SIG-M5 treated with dmso at 0.1 percent for 504 hours (cell line): ENCODE results near the gene UACA.
A peak's percentile ranks its signal among the peaks of the same experiment; 100 is the strongest.
"Not testable (repeated sequence)": the region's sequence is repeated elsewhere in the genome, so short reads cannot be mapped to it uniquely, and the experiment has no call there.

ENCODE experiments used
- DNase-seq: peaks from one replicate; lab custom pipeline; 2025; ENCODE audit not compliant: unreplicated experiment; lab: John Stamatoyannopoulos, UW

UACA gene, protein sequence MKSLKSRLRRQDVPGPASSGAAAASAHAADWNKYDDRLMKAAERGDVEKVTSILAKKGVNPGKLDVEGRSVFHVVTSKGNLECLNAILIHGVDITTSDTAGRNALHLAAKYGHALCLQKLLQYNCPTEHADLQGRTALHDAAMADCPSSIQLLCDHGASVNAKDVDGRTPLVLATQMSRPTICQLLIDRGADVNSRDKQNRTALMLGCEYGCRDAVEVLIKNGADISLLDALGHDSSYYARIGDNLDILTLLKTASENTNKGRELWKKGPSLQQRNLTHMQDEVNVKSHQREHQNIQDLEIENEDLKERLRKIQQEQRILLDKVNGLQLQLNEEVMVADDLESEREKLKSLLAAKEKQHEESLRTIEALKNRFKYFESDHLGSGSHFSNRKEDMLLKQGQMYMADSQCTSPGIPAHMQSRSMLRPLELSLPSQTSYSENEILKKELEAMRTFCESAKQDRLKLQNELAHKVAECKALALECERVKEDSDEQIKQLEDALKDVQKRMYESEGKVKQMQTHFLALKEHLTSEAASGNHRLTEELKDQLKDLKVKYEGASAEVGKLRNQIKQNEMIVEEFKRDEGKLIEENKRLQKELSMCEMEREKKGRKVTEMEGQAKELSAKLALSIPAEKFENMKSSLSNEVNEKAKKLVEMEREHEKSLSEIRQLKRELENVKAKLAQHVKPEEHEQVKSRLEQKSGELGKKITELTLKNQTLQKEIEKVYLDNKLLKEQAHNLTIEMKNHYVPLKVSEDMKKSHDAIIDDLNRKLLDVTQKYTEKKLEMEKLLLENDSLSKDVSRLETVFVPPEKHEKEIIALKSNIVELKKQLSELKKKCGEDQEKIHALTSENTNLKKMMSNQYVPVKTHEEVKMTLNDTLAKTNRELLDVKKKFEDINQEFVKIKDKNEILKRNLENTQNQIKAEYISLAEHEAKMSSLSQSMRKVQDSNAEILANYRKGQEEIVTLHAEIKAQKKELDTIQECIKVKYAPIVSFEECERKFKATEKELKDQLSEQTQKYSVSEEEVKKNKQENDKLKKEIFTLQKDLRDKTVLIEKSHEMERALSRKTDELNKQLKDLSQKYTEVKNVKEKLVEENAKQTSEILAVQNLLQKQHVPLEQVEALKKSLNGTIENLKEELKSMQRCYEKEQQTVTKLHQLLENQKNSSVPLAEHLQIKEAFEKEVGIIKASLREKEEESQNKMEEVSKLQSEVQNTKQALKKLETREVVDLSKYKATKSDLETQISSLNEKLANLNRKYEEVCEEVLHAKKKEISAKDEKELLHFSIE (N-terminal part only)

DNA sequence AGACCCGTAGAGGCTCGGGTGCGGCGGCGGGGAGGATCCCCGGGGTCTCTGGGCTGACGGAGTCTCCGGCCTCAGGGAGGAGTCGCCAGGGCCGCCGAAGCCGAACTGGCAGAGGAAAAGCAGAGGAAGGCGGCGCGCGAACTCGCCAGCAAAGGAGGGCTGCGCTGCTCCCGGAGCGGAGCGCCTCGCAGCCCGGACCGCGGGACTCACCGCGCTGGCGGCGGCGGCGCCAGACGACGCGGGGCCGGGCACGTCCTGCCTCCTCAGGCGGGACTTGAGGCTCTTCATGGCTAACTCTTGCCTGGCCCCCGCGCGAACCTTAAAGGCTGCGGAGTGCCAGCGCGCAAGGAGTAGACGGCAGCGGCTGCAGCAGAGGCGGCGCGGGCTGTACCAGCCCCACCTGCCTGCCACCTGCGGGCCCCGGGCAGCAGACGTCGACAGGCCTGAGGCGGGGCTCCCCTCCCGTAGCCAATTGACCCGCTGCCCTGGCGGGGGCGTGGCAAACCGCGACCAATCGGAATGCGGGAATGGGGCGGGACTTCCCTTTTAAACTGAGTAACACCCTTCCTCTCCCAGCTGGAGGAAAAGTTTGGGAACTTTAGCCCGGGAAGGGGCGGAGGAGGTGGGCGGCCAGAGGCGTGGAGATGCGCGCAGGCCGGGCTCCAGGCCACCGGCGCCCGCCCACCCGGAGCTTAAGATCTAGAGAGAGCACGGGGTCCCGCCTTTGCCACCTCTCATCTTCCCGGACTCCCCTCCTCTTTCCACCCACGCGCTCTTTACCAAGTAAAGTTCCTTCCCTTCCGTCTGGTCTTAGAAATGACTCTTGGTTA is at the start of gene UACA:
UACA (minus strand) TSS at position 439 of the 830 bp plus-strand sequence; CDS start at position 288, 151 bp downstream.
- DNase-seq = peak; percentile 89

DNA sequence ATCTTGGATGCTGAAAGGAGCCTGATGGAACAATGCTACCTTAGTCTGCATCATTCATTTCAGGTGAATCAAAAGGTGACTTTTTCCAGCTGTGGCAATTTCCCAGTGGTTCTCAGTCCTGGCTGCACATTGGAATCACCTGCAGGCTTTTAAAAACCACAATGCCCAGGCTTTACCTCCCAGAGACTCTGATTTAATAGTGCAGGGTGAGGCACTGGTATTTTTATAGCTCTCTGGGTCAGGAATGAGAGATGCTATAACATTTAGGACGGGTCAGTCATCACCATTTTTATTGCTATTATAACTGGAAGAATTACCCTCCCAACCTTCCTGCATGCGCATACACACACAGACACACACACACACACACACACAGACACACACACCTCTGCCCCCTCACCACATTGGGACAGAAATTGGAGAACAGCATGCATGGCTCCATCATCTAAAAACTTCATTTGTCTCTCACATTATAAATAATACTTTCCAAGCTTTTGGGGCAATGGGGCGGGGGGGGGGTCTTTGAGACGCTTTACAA is 49.5 kb upstream of the UACA start:
- DNase-seq = no peak

DNA sequence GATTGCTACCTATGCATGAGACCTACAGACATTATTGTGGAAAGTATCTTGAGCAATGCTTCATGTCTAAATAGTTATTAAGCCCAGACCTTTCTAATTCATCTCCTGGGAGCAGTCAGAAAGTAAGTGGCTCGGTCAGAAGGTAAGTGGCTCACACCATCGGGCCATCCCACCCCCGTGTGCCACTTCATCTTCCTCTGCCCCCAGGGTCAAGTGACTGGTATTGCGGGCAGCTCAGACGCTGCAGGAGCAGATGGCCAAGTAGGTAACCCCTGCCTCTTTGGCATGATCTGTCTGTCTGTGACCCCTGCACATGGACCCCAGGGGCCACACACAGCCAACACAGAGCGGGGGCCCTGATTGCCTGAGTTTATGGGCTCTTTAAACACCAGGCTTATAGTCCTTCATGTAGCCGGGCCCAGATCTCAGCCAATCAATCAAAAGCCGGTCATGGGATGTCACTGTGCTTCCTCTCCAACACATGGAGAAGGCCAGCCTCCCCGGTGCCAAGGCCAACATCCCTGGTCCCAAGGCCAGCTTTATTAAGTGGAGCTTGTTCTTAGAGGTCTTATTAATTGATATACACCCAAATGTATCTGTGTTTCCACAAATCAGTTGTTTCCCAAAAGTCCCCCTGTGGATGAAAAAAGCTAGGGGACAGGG is 47.7 kb upstream of the UACA start:
- no peak for DNase-seq

DNA sequence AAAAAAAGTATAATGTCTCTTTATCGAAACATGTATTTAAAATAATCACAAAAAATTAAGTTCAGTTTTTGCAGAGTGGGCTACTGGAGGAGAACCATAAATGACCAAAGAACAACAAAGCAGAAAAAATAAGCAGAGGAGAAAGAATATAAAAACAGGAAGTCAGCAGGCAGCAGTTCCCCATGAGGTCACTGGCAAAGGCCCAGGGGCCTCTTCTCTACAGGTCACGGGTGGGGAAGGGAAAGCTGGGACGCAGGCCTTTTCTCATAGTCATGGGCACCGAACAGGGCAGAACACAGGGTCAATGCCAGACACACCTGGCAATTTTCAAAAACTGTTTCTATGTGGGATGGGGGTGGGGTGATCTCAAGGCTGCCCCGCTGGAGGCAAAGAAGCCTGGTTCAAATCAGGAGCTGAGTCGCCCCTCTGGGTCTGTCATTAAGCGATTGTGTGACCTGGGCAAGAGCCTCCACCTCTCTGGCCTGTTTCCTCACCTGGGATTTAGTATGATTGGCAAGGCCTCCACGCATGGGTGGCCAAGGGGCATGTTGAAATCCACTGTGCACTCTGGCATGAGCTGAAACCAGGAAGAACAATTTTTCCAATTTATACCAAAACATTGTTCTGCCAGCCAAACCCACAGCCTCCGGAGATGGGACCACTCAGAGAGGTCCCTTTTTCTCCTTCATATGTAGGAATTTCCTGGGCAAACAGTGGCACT is 43.8 kb upstream of the UACA start:
- peak; percentile 25 for DNase-seq

DNA sequence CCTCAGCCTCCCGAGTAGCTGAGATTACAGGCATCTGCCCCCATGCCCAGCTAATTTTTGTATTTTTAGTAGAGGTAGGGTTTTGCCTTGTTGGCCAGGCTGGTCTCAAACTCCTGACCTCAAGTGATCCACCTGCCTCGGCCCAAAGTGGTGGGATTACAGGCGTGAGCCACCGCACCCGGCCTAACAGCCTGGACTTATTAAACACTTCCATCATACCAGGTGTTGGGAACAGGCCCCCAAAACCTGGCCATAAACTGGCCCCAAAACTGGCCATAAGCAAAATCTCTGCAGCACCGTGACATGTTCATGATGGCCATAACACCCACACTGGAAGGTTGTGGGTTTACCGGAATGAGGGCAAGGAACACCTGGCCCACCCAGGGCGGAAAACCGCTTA is 41.0 kb upstream of the UACA start:
- not testable (repeated sequence) for DNase-seq

DNA sequence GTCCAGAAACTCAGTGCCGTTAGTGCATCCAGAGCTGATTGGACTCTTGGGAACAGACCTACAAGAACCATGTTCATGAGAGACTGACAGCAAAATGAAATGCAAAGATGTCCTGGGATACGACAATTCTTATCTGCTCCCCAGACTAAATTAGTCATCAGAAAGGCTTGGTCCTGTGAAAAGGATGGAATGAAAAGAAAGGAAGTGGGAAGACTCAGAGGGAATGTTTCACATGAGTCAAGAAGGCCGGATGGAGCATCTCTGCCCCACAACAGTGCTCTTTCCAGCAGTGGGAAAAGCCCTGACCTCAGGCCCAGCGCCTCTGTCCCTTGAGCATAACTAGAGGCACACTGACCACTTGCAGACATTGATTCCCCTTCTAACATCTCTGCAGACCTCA is 39.3 kb upstream of the UACA start:
- no peak for DNase-seq

DNA sequence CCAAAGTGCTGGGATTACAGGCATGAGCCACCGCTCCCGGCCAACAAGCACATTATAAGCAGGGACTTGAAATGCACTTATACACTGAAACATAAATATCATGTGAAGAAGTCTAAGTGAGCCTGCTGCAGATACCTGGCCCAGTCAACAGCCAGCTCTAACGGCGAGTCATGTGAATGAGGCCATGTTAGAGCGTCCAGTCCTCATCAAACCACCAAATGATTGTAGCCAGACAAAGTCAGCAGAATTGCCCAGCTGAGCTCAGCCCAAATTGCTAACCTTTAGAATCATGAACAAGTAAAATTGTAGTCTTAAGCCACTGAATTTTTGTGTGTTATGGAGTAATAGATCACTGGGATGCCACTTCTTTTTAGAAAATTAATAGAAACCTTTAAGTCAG is 37.8 kb upstream of the UACA start:
- DNase-seq = no peak

DNA sequence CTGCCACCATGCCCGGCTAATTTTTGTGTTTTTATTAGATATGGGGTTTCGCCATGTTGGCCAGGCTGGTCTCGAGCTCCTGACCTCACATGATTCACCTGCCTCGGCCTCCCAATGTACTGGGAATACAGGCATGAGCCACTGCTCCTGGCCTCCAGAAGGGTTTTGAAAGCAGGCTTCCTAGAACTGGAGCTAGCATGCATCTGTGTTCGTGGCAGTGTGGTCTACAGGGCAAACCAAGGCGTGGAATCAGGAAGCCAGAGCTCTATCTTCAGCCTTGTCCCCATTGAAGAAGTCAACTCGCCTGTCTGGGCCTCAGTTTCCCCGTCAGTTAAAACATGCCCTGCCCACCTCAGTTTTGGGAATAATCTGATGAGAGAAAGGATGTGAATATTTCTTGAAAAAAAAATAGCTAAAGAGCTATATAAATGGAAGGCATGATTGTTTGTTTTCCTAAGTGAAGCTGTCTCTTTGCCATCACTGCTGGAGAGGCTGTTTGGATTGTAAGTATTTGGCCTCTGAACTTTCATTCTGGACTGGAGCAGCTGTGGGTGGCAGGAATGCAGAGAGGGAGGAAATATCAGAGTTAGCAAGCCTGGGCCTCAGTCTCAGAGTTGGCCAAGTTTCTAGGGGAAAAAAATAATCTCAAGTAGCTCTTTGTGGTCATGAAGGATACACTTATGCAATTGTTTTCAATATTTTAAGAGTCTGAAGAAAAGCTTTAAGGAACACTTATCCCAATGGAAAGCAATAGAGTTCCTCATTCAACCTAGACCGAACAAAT is 36.5 kb upstream of the UACA start:
- DNase-seq = no peak

DNA sequence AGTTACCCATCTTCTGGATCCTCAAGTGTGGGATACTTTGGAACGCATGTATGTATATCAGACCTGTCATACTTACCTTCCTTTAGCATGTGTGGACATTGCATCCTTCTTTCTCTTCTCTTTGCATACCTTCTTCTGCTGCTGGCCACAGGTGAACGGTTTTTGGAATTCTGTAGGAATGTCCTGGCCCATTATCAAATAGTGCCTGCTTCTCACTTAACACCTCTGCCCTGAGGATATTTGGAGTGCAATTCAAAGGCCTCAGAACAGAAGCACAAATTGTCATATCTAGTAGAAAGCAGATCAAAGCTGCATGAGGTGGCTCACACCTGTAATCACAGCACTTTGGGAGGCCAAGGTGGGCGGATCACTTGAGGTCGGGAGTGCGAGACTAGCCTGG is 34.1 kb upstream of the UACA start:
- no peak for DNase-seq

DNA sequence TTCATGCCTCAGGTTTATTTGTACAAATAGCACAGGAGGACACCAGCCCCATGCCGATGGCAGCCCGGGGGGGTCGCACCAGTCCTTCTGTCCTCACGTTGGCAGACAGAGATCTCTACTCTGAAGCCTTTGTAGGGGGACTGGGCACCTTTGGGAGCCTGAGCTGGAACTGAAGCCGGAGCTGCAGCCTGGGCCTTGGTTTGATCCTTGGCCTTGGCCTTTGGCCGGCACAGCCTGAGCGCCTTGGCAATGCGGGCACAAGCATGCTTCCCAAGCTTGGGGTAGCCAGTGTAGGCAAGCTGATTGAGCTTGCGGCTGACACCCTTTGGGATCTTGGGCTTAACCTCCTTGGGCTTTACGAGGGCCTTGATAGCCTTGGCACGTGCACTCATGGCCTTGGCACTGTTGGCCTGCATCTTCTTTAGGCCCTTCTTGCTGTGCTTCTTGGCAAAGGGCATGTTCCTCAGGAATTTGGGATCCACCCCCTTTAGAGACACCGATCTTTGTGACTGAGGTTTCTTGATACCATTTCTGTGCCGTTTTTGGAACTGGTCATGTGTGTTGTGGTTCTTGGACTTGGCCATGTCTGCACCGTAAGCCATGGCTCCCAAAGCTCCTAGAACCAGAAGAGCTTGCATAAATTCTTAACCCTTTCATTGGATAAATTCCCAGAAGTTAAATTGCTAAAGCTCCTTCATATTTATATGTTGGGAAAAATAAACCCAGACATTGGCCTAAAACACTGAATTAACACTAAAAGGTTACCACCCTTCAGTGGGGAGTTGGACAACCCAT is 33.4 kb upstream of the UACA start:
- DNase-seq = no peak

DNA sequence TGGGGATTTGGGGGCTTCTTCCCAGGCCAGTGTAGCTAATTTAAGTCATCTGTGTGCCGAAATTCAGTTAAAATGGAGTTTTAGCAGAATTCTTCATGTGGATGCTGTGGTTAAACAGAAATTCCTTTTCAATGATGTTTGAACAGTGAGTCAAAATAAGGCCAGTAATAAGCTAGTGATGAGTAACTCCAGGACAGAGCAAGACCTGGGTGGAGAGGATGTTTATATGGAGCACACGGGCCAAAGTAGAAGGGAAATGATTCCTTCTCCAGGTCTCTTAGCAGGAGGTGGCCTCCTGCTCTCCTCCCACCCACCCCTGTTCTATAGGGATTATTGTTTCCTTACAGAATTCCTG is 31.9 kb upstream of the UACA start:
- DNase-seq = no peak

DNA sequence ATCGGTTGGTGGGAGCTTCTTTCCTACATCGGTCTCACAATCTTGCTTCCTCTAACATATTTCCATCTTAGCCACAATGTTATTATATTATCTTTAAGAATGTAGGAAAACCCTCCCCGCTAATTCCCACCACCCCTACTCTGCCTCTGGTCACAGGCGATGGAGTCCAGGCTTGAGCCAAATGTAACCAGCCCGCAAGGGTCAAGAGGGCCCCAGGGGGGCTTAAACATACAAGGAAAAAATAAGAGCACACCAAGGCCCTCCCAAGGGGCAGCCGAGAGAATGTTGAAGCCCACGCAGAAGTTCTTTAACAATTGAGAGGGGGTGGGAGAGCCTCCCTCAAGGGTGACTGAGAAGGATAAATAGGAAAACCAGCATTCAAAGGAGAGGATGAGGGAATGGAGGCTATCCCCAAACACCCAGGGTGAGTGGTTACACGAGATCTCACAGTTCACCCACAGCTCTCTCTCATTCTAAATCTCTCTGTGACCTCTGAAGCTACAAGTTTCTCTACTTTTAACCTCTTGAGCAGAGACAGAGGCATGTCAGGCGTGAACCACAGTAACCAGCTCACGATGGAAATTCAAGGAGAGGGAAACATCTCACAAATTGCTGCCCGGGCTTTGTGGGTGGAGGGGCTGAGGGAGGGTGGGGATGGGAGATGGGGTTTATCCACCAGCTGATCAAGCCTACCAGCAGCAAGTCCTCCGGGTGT is 31.4 kb upstream of the UACA start:
- no peak for DNase-seq

DNA sequence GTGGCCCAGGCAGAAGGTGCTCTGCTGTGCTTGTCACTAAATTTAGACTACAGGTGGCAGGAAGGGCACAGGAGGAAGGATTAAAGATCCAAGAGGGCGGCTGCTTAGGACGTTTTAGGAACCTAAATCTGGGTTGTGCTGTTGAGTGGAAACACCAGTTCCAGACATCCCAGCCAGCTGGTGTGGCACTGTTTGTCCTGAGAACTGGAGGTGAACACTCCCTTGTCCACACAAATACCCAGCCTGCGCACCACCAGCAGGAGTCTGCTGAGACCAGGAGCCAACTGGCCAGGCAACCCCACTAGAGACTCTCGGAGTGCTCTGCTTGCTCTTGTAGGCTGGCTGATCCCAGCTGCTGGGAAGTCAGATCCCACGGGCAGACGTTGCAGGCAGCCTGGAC is 30.3 kb upstream of the UACA start:
- no peak for DNase-seq

DNA sequence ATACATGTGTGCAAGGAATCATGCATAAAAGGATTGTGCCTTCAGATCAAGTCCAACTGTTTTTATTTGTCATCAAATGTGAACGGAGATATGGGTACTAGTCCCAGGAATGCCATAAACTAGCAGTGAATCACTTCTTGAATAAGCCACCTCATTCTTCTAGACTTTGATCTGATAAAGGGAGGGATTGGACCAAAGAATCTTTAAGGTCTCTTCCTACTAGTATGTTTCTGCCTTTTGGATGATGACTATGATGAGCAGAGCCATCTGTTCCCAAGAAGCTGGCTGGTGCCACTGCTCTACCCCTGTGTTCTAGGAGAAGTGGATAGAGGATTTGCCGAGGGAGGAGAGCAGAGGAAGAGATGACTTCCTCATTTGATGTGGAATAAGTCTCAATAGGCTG is 28.8 kb upstream of the UACA start:
- no peak for DNase-seq

DNA sequence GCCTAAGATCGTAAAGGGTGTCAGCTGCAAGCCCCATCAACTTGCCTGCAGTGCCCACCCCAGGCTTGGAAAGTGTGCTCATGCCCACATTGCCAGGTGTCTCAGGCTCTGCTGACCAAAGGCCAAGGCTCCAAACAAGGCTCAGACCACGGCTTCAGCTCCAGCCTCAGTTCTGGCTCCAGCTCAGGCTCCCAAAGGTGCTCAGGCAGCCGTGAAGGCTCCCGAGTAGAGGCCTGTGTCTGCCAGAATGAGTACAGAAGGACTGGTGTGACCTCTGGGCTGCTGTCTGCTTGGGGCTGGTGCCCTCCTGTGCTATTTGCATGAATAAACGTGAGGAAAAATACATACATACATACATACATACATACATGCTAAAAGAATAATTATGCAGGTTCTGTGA is 27.9 kb upstream of the UACA start:
- no peak for DNase-seq

DNA sequence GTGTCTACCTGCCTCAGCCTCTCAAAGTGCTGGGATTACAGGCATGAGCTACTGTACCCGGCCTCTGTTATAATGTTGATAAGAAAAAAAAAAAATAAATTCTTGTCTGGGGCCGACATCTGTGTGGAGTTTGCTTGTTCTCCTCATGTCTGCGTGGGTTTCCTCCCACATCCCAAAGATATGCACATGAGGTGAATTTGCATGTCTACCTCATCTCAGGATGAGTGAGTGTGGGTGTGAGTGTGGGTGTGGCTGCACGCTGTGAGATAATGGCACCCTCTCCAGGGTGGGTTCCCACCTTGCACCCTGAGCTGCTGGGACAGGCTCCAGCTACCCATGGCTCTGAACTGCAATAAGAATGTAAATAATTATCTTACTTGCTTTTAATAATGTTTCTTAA is 25.9 kb upstream of the UACA start:
- DNase-seq = no peak
